Tibial nerve (tissue), 4 donors: ENCODE measurements around the gene UBASH3A. TPM values are rescaled to one million over a fixed set of nuclear protein-coding genes. Genes with fewer than 3 reads are reported as not detected.
"Not testable (repeated sequence)": the region's sequence is repeated elsewhere in the genome, so short reads cannot be mapped to it uniquely, and the experiment has no call there.

Experiments used
- DNase-seq, 2 donors: peaks; one replicate each; pipeline ENCODE4 v3.0.0-alpha.2; 2019; ENCODE audit warnings: low spot score in 2 of 2
- H3K27ac ChIP-seq, 4 donors: fragments of 200-600 bp; sonication (generic) in 3 of 4; one replicate each; pipeline ENCODE4 v1.5.1; 2017 to 2019; ENCODE audit warnings: mild to moderate bottlenecking in 1 of 4
- H3K27me3 ChIP-seq, 2 donors: fragments of 200-600 bp; sonication (generic) in 1 of 2; one replicate each; pipeline versions ENCODE4 v1.5.1 to v1.6.0; 2017 to 2019
- H3K36me3 ChIP-seq, 3 donors: fragments of 200-600 bp; sonication (generic); one replicate each; pipeline ENCODE4 v1.5.1; 2018 to 2019
- H3K4me1 ChIP-seq, 4 donors: fragments of 200-600 bp; sonication (generic) in 3 of 4; one replicate each; pipeline ENCODE4 v1.5.1; 2017 to 2019
- H3K4me3 ChIP-seq, 4 donors: fragments of 200-600 bp; sonication (generic) in 3 of 4; one replicate each; pipeline ENCODE4 v1.5.1; 2017 to 2019; ENCODE audit warnings: mild to moderate bottlenecking in 1 of 4, moderate library complexity in 1 of 4
- H3K9me3 ChIP-seq, 4 donors: fragments of 200-600 bp; sonication (generic) in 3 of 4; one replicate each; pipeline ENCODE4 v1.5.1; 2017 to 2019
- EP300 ChIP-seq, 2 donors: sonication (generic); formaldehyde crosslinking; IDR thresholded peaks; one replicate each; pipeline ENCODE4 v1.6.1; 2017; ENCODE audit warnings: antibody characterized with exemption in 2 of 2, mild to moderate bottlenecking in 1 of 2
- POLR2A ChIP-seq, 2 donors: fragments of 450-650 bp; IDR thresholded peaks; one replicate each; pipeline ENCODE4 v1.6.1; 2017; ENCODE audit warnings: antibody characterized with exemption in 2 of 2, mild to moderate bottlenecking in 2 of 2, moderate library complexity in 2 of 2
- WGBS, 2 donors: methylation state at CpG; one replicate each; pipeline ENCODE4 v1.1.5; 2018; 5-methylcytosine and 5-hydroxymethylcytosine counted together
- total RNA-seq, 4 donors: library from RNA; depleted of rRNA; stranded (reverse); fragments of >200 nt; gene quantifications; one replicate each; pipeline ENCODE4 v1.1.0, GENCODE V29; 2016
- TF ChIP-seq, protein P1 (sequence below), 5 experiments: fragments of 200-600 bp in 3 of 5; fragments of 450-650 bp in 2 of 5; sonication (generic) in 3 of 5; IDR thresholded peaks; one replicate each; pipeline ENCODE4 v1.5.1; 2016 to 2019; ENCODE audit warnings: antibody characterized with exemption in 5 of 5, mild to moderate bottlenecking in 3 of 5, moderate library complexity in 2 of 5

UBASH3A gene
- total RNA-seq, 4 donors from 2014 or later = 0.59 to 5.9 (median 0.90) TPM; not detected in 1

DNA sequence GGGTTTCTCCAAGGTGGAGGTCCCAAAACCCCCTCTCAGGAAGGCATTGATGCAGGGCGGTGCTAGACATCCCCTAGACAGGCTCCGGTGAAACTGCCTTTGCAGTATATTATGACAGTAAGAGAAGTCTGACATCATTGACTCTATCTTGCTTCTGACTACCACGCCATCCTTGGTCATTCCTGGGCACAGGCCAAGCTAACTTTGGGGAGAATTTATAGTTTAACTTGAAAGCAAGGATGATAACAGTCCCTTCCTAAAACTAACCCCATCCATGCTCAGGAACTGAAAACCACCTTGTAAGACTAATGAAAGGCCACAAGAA is 62.1 kb downstream of the UBASH3A start:
- TF ChIP-seq EP300 (IDR thresholded peaks at IDR 0.05) (no peak), POLR2A (IDR thresholded peaks at IDR 0.05) (no peak)
- TF ChIP-seq, protein P1, sequence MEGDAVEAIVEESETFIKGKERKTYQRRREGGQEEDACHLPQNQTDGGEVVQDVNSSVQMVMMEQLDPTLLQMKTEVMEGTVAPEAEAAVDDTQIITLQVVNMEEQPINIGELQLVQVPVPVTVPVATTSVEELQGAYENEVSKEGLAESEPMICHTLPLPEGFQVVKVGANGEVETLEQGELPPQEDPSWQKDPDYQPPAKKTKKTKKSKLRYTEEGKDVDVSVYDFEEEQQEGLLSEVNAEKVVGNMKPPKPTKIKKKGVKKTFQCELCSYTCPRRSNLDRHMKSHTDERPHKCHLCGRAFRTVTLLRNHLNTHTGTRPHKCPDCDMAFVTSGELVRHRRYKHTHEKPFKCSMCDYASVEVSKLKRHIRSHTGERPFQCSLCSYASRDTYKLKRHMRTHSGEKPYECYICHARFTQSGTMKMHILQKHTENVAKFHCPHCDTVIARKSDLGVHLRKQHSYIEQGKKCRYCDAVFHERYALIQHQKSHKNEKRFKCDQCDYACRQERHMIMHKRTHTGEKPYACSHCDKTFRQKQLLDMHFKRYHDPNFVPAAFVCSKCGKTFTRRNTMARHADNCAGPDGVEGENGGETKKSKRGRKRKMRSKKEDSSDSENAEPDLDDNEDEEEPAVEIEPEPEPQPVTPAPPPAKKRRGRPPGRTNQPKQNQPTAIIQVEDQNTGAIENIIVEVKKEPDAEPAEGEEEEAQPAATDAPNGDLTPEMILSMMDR (IDR thresholded peaks at IDR 0.05) = no peak
- Histone ChIP-seq H3K36me3 (no peaks in the 10 kb centered on the region), H3K27ac (peak overlapping the region in 1 of 4 donors; percentile 16), H3K4me1 (peaks cover 0 to 7% (median 0%) of the 10 kb centered on the region in 4 donors), H3K4me3 (no peak overlapping the region), H3K9me3 (no peaks in the 10 kb centered on the region), H3K27me3 (no peaks in the 10 kb centered on the region)
- no peak for DNase-seq
- WGBS, 2 donors = 93 to 94% methylated on average over 3 of the region's 3 CpGs

DNA sequence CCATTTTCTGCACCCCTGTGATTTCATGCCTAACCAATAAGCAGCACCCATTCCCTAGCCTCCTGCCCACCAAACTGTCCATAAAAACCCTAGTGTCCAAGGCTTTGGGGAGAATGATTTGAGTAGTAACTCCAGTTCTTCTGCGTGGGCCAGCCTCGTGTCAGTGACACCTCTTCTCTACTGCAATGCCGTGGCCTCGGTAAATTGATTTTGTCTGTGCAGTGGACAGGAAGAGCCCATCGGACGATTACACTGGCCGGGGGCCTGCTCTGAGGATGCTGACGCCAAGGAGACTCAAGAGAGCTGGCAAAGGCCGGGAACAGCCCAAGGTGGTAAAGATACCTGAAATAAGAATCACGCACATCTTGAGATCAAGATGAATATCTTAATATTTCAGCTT is 63.0 kb downstream of the UBASH3A start:
- Histone ChIP-seq H3K36me3 (no peaks in the 10 kb centered on the region), H3K4me1 (peaks cover 0 to 7% (median 0%) of the 10 kb centered on the region in 4 donors), H3K4me3 (no peak overlapping the region), H3K27me3 (no peaks in the 10 kb centered on the region), H3K27ac (no peak overlapping the region), H3K9me3 (no peaks in the 10 kb centered on the region)
- DNase-seq = no peak
- TF ChIP-seq, protein P1 (IDR thresholded peaks at IDR 0.05) = no peak
- no peak for TF ChIP-seq EP300 (IDR thresholded peaks at IDR 0.05)
- TF ChIP-seq POLR2A (IDR thresholded peaks at IDR 0.05) = no peak
- WGBS, 2 donors = 88 to 92% methylated on average over 10 of the region's 10 CpGs

DNA sequence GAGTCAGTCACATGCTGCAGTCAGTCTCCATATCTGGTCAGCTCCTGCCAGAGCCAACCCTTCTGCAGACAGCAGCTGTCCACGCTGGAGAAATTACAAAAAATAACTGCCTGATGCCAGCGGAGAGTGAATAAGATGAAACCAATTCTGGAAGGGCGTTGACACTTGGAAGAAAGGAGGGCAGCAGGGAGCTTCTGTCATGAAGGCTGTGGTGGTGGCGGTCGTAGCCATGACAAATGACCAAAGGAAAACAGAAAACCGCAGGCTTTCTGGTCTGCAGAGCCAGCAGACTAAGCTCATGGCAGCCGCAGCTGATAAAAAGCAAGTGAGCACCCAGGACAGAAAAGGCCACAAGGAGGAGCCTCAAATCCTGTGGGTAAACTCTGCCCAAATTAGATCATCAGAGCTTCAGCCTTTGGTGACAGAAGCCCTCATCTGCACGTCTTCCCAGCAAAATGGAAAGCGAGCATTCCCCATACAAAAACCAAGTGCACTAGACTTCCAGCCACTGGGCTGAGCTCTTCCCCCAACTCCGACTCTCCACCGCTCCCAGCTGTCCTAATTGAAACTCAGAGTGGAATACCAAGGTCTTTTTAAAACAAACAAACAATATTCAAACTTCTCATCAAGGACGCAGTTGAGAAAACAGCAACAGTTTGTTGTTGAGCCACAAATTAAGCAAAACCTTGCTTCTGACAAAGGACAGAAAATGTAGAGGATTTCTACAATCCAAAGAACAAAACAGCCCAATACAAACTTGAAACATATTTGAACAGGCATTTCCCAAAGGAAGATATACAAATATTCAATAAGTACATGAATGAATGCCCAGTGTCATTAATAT is 63.7 kb downstream of the UBASH3A start:
- H3K4me1 ChIP-seq = peaks cover 0 to 7% (median 0%) of the 10 kb centered on the region in 4 donors
- no peaks in the 10 kb centered on the region for H3K36me3 ChIP-seq
- no peak overlapping the region for H3K27ac ChIP-seq
- TF ChIP-seq POLR2A (IDR thresholded peaks at IDR 0.05) = no peak
- no peak for TF ChIP-seq EP300 (IDR thresholded peaks at IDR 0.05)
- TF ChIP-seq, protein P1 (IDR thresholded peaks at IDR 0.05) = no peak
- no peaks in the 10 kb centered on the region for H3K9me3 ChIP-seq
- DNase-seq = no peak
- WGBS, 2 donors = 47 to 56% methylated on average over 12 of the region's 12 CpGs
- H3K4me3 ChIP-seq = no peak overlapping the region
- H3K27me3 ChIP-seq = no peaks in the 10 kb centered on the region

DNA sequence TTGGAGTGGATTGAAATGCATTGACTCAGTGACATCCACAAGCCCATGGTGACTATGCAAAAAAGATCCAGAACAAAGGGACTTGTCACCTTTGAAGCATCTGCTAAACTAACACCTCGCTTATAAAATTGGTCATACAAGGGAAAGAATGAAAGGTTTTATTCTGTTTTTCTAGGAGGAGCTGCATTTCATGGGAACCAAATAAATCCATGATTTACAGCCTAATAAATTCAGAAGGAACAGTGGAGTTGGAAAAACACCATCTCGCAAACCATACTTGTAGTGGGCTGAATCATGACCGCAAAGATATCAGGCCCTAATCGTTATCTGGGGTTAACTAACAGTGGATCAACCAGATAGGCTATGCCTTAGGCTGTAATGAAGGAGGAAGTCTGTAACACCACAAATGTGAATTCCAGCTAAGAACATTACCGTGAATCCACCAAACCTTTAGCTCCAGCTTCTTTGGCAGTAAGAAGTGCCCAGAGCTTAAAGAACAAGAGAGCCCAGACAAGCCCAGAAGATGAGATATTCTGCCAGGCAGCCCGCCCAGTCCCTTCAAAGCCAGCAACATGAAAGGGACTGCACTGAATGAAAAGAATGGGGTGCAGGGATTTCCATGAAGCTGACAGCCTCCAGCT is 64.9 kb downstream of the UBASH3A start:
- WGBS, 2 donors = 70 to 74% methylated on average over 6 of the region's 6 CpGs
- Histone ChIP-seq H3K9me3 (no peaks in the 10 kb centered on the region), H3K36me3 (no peaks in the 10 kb centered on the region), H3K4me3 (no peak overlapping the region), H3K27me3 (no peaks in the 10 kb centered on the region), H3K4me1 (peaks cover 0 to 7% (median 0%) of the 10 kb centered on the region in 4 donors), H3K27ac (peak overlapping the region in 1 of 4 donors; percentile 34)
- DNase-seq = no peak
- TF ChIP-seq EP300 (IDR thresholded peaks at IDR 0.05) (no peak), POLR2A (IDR thresholded peaks at IDR 0.05) (no peak)

DNA sequence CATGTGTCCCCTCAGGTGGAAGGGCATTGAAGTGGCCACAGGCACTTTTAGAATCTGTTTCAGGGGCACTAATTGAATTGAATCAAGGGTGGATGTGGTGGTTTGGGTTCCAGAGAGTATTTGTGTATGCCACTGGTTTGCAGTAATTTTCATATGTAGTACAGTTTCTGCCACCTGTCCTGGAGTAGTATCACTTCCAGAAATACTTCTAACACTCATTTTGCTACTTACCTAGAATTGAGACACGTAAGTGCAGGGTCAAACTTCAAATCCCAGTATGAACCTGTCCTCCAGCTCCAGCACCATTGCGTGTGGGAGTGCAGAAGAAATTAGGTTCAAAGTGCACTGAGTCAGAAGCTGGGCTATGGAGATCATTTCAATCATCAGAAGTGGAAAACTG is 65.6 kb downstream of the UBASH3A start:
- Histone ChIP-seq H3K4me3 (no peak overlapping the region), H3K27ac (peak overlapping the region in 1 of 4 donors; percentile 34), H3K36me3 (no peaks in the 10 kb centered on the region), H3K4me1 (peaks cover 0 to 7% (median 0%) of the 10 kb centered on the region in 4 donors), H3K9me3 (no peaks in the 10 kb centered on the region), H3K27me3 (no peaks in the 10 kb centered on the region)
- no peak for DNase-seq
- WGBS, 2 donors = 94 to 95% methylated on average over 2 of the region's 2 CpGs
- TF ChIP-seq EP300 (IDR thresholded peaks at IDR 0.05) (no peak), POLR2A (IDR thresholded peaks at IDR 0.05) (no peak)
- TF ChIP-seq, protein P1 (IDR thresholded peaks at IDR 0.05) = no peak

DNA sequence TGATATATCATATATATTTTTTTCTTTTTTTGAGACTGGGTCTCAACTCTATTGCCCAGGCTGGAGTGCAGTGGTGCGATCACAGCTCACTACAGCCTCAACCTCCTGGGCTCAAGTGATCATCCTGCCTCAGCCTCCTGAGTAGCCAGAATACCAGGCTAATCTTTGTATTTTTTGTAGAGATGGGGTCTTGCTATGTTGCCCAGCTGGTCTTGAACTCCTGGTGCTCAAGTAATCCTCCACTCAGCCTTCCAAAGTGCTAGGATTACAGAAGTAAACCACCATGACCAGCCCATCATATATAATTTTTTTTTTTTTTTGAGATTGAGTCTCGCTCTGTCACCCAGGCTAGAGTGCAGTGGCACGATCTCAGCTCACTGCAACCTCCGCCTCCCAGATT is 66.0 kb downstream of the UBASH3A start:
- not testable (repeated sequence) for H3K36me3 ChIP-seq, H3K27me3 ChIP-seq, H3K4me3 ChIP-seq, DNase-seq, H3K4me1 ChIP-seq, H3K9me3 ChIP-seq
- H3K27ac ChIP-seq = peak overlapping the region in 1 of 4 donors; percentile 10
- 94 to 97% methylated on average over 4 of the region's 4 CpGs for WGBS, 2 donors
